GM21515 (cell line): ENCODE measurements around the gene MATK.

ENCODE experiments used
- ATAC-seq: cut with Tn5 transposase; IDR thresholded peaks from one replicate; pipeline ENCODE4 v1.9.1; 2021; ENCODE audit not compliant: unreplicated experiment

The MATK gene, protein sequence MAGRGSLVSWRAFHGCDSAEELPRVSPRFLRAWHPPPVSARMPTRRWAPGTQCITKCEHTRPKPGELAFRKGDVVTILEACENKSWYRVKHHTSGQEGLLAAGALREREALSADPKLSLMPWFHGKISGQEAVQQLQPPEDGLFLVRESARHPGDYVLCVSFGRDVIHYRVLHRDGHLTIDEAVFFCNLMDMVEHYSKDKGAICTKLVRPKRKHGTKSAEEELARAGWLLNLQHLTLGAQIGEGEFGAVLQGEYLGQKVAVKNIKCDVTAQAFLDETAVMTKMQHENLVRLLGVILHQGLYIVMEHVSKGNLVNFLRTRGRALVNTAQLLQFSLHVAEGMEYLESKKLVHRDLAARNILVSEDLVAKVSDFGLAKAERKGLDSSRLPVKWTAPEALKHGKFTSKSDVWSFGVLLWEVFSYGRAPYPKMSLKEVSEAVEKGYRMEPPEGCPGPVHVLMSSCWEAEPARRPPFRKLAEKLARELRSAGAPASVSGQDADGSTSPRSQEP

DNA sequence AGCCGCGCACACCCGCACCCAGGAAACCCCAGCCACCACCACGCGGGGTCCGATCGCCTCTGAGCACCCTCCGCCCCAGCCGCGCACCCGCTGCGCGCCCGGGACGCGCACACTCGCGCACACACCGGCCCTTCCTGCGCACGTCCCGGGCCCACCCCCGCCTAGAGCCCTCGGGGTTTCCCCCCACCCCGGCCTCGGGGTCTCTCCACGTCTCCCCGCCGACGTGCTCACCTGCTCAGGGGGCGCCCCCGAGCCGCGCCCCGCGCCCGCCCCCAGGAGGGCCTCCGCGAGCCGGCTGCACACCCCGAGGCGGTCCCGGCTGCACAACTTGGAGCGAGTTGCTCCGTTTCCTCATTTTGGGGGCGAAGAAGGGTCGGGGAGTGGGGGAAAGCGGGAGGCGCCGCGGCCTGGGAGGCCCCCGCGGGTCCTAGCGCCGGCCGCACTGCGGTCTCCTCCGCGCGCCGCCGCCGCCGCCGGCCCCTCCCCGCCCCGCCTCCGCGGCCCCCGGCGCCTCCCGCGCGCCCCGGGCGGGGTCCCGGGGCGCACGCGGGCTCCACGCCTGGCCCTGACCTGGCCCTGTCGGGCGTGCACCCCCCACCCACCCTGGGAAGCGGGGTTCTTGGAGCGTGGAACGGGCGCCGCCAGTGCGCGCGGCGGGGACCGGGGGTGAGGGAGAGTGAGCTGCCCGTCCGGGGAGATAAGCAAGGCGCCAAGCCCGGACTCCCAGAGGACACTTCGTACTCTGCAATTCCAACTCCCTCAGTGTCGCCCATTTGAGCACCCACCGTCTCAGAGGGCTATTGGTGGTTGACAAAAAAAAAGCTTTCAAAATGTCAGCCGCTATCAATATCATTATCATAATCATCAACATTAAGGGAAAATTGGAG, at the start of gene MATK:
Gene MATK (minus strand): TSS at position 444 of the 887 bp plus-strand sequence. CDS start 1,246 bp downstream, outside the sequence.
- no peak for ATAC-seq

DNA sequence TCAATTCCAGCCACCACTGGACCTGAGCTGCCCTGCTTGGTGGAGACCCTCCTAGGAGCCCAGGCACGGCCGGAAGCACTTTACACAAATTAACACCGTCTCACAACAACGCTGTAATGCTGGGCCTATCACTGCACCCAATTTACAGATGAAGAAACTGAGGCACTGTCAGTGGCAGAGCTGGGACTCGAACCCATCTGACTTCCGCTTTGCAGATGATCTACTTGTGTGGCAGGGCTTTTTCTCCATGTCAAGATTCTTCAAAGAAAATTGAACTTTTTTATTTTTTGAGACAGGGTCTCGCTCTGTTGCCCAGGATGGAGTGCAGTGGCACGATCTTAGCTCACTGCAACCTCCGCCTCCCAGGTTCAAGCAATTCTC, 48.9 kb upstream of the MATK start:
- ATAC-seq = no peak

DNA sequence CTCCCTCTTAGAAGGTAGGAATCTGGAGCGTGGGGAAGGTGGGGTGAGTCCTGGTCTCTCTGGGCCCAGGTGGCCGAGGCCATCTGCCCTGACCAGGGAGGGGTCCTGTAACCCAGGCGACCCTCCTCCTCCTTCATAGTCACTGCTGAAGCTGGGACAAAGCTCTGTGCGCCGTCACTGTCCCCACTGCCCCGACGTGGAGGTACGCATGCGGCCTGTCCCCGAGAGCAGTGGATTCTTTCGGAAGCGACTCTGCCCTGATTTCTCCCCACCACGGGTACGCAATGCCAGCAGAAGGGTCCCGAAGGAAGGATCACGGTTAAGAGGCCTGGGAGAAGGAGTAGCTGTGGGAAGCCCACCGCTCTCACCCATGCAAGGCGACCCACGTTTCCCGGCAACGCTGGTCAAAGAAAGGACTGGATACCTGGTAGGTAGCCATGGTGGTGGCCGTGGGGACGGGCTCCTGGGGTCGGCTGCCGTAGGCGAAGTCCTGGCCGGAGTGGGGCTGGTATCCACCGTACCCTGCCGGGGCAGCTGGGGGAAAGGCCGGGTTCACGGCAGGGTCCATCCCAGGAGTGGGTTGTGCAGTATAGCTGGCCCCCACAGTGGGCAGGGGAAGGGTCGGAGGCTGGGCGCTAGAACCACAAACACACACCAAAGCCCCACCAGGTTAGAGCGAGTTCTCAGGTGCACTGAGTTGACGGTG, 48.3 kb upstream of the MATK start:
- no peak for ATAC-seq

DNA sequence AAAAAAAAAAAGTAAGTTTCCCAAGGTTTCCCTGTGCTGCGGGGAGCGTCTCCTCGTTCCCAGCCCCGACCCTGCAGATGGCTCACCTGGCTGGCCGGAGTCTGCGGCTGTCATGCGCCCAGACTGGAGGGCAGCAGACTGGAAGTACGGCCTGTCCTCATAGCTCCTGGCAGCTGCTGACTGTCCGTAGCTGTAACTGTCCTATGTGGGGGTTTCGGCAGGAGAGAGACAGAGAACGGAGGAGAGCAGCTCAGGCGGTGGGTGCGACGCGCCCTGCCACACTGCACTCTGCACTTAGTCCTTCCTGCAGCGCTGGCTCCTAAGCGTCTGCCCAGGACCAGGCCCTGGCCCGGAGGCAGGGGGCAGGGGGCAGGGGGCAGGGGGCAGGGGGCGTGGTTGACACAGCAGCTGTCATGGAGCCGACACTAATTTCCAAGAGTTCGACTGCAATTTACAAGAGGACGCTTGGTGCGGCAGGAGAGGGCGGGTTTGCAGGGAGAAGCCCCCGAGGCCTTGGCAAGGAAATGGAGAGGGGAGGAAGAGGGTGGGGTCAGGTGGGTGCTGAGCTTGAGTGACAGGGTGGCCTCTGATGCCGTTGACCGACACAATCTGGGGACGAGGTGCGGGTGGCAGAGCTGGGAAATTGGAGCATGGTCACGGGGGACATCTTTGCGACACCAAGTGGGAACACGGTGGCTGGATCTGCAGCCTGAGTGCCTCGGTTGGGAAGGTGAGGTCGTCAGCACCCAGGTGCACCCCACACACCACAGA, 47.6 kb upstream of the MATK start:
- ATAC-seq = no peak

DNA sequence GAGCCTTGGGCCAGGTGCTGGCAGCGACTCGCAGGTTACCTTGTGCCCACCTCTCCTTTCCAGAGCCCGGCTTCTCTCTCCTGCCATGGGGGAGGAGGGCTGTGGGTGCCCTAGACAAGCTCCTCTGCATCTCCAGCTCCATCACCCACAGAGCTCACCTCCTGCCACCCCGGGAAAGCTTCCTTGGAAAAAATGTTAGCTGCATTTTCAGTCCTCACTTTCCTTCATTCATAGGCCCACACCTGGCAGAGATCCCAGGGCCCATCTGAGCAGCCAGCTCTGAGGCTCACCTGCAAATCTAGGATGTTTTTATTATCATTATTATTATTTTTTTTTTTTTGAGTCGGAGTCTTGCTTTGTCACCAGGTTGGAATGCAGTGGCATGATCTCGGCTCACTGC, 45.8 kb upstream of the MATK start:
- no peak for ATAC-seq

DNA sequence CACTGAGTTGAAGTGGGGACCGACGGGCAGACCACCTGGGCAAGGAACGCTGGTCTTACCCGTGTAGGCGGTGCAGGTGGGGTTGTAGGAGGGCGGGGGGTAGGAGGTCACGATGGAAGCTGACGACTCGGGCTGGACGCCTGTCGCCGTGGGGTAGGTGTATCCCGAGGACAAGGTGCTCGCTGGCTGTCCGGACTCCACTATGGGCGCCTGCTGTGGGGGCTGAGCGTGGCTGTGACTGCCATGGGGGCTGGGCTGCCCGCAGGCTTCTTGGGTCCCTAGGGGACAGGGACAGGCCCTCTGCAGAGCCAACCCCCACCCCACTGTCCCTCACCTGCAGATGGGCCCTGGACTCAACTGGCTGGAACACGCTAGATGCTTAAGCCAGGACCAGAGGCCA, 45.4 kb upstream of the MATK start:
- no peak for ATAC-seq

DNA sequence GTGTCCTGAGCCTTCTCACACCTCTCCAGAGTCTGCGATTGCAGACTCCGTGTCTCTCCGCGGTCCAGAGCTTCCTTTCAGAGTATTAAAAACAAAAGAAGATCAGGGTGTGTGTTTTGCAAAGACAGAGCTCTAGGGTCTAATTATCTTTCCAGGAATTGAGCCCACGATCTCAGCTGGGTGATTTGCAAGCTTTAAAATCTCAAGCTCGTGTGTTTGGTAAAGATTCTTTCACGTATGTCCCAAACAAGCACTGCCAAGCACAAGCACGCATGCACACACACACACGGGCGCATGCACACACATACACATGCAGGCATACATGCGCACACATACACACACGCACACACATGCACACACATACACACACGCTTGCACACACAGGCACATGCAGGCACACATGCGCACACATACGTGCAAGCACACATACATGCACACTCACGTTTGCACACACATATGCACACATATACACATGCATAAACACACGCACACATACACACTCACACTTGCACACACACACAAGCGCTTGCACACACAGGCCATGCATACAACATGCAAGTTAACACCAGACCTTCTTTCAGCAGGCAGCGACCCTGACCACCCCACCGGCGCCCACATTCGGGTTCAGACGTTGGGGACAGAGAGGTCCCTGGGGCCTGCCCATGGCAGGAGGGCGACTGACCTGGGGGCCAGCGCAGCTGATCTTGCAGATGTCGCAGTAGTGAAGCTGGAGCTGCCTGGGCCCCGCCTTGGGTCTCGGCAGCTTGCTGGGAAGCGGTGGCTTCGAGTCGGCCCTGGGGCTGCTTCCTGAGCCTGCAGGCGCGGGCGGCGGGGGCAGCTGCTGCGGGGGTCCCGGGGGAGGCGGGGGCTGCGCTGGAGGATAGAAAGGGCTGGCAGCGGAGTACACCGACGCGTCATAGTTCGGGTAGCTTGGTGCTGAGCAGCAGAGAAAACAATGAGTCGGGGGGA, 44.7 kb upstream of the MATK start:
- no peak for ATAC-seq

DNA sequence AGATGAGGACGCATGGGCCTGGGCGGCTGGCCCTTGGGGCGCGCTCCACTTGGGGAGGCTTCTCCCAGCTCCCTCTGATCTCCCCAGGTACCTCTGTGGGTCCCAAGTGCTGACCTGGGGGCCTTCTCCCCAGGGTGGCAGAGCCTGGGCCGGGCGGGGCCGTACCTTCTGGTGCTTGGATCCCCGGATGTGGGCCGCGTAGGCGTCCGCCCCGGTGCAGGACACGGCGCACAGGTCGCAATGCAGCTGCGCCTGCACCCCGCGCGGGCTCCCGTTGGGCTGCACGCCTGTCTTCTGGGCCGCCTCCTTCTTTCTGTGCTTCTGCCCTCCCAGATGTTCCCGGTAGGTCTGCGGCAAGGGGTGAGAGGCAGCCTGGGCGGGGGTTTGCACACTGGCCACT, 41.1 kb upstream of the MATK start:
- ATAC-seq = no peak

DNA sequence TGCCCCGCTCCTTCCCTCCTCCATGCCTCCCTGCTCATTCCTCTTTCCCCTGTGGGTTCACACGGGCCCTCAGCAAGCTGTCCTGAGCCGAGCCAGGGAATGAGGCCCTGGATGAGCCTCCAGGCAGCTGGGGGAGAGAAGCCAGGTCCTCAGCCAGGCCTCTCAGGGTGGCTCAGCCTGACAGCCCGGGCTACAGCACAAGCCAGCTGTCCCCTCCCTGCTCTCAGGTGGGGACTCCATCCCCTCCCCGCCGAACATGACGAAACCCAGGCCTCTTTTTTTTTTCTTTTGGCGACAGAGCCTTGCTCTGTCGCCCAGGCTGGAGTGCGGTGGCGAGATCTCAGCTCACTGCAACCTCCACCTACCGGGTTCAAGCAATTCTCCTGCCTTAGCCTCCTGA, 40.0 kb upstream of the MATK start:
- ATAC-seq = no peak

DNA sequence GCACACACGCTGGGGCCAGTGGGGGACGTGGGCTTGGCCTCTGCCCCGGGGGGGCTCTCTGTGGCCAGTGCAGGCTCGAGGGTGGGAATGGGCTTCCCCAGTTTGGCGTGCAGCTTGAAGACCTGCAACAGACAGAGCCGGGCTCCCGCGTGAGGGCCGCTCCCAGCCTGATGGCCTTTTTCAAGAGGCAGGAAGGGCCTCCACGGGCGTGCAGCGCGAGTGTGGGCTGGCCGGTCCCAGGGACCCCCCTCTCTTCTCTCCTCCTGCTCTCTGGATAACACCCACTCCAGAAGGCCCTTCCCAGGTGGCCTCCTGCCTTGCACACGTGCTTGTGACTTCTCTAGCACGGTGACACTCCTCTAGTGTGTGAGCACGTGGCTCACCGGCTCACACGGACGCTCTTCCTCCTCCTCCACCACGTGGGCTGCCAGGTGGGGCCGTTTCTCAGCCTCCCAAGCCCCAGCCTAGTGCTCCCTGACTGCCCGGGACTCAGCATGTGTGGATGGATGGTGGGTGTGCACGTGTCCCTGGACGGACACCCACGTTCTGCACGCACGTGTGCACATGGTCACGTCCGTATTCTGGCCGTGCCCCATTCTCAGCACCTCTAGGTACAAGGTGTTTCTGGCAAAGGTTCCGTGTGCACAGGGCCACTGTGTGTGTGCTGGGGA, 39.2 kb upstream of the MATK start:
- ATAC-seq = no peak

DNA sequence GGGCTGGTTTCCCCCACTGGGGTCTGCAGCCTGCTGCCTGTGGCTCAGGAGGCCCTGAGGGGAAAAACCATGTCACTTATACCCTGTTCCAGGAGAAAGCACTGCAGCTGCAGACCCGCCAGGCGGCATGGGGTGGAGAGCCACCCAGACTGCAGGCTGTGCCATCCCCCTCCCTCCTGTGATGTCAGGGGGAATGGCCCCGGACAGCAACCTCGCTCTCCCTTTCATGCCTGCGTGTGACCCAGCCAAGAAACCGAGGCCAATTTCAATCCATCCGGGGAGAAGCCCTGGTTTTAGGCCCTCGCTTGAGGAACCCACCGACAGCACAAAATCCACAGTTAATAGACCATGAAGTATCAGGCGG, 37.2 kb upstream of the MATK start:
- no peak for ATAC-seq

DNA sequence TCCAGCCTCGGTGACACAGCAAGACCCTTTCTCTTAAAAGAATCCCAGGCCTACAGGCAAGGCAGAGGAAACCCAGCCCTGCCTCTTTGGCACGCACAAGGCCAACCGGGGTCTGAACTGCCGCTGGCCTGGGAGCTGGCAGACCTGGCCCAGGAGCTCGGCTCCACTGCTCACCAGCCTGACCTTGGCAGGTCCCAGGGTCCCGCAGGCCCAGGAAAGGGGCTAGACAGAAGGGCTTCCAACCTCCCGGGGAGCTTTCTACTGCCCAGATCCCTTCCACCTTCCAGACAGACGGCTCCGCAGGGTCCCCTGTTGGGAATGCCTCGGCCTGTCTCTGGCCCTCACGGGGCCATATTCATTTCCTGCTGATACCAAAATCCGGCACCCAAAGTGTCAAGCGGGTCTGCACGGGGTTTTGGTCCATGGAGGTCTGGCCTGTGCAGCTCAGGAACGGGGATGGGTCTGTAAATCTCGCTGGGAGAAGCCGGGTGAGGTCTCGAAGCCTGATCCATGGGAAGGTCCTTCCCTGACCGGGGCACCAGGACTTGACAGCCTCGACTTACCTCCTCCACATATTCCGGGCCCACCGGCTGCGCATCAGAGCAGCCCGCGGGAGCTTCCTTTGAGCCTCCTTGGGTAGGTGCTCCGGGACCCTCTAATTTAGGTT, 36.6 kb upstream of the MATK start:
- no peak for ATAC-seq

DNA sequence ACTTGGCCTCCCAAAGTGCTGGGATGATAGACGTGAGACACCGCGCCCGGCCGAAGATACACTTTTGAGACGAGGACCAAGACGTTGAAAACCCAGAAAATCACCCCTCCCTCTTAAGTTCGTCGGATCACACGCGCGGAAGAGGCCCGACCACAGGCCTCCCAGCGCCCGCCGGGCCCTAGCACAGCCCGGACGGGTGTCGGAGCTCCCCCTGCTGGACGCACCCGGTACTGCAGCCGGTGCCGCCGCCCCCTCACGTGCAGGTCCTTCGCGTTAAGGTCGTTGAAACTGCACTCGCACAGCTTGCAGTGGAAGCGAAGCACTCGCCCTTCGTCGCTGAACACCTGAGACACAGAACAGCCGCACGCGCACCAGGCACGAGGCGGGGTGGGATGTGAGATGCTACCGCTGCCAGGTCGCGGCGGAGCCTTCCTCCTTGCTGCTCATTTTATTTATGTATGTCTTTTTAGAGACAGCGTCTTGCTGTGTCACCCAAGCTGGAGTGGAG, 35.7 kb upstream of the MATK start:
- no peak for ATAC-seq

DNA sequence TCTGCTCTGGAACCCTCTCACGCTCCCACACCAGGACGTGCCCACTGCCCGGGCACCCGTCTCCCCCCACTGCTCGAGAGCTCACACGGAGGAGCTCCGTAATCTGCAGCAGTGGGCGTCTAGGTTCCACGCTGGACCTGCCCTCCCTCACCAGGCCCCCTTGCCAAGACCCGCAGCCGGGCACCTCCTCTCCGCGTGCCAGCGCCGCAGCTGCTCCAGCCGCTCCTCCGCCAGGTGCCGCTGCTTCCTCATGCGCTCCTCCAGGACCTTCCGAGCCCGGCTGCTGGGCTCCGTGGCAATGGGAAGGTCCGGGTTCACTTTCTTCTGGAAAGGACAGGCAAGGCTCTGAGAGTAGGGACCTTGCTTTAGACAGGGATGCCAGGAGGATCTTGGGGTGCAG, 35.0 kb upstream of the MATK start:
- no peak for ATAC-seq

DNA sequence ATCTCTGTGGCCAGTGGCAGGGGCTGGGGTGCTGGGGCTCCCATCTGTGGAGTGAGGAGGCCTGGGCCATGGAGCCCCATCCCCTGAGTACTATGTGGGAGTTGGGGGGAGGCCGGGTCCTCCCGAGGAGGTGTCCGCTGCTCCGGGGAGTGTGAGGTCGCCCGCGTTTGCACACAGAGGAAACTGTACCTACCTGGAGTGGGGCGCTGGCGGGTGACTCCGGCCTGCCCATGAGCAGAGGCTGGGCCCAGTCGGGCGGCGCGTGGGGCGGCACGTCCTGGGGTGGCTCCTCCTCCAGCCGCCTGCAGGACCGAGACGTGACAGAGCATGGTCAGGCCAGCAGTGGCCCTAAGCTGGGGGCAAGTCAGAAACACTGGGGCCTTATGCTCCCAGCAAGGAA, 33.8 kb upstream of the MATK start:
- ATAC-seq = no peak

DNA sequence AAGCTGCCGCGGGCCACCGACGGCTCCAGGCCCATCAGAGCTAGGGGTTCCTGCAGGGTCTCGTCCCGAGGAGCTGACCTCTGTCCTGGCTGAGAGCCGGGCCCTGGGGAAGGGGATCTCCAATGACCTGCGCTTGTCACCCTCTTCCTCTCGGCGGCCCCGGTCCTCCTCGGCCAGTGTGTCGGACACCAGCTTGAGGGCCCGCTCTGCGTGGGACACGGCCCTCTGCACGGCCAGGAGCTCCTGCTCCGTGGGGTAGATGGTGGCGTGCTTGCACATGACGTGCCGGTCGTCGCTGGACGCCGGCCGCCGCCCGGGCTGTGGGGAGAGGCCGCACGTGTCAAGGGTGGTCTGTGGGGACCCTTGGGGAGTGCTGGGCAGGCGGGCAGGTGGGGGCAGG, 32.7 kb upstream of the MATK start:
- no peak for ATAC-seq

DNA sequence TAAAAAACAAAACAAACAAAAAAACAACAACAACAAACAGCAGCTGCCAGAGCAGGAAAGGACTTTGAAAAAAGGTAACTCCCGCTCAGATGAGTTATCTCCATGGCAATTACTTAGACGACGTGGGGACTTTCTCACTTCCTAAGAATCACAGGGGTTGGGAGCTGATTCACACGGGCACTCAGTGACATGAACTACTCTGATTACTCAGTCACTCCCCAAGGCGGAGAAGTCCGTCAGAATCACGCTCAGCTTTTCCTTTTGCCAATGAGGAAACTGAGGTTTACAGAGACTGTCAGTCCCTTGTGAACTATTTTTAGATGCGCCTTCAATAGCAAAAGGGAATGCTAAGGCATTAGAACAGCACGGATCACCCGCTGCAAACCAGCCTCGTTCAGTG, 32.3 kb upstream of the MATK start:
- ATAC-seq = no peak

DNA sequence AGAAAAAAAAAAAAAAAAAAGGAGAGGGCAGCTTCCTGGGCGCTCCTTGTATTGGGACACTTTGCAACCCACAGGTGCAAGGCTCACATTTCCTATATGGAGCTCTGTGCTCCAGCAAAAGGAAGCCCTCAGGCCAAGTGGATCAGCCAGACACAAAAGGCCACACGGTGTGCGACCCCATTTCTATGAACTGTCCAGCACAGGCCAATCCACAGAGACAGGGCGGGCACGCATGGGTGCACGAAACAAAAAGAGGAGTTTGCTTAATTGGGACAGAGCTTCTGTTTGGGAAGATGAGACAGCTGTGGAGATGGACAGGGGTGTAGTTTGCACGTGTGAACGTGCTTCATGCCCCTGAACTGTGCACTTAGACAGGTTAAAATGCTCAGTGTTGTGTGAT, 31.6 kb upstream of the MATK start:
- ATAC-seq = no peak
